GM12878 (cell line): ENCODE measurements around the gene KRTAP10-3.

ENCODE experiments used
- BHLHE40 ChIP-seq, 2 experiments: fragments of 450-650 bp in 1 of 2; IDR thresholded peaks; 2 replicates each; pipeline ENCODE4 v1.6.1; 2011 to 2017; ENCODE audit warnings: low read depth in 2 of 2, borderline replicate concordance in 1 of 2, improper control_type of control experiment in 1 of 2, low read length in 1 of 2, mild to moderate bottlenecking in 1 of 2
- CBX3 ChIP-seq: fragments of 200-600 bp; sonication (generic); IDR thresholded peaks from 2 replicates; pipeline ENCODE4 v1.6.1; 2016; ENCODE audit warnings: low read depth, borderline replicate concordance
- CHD4 ChIP-seq: fragments of 200-600 bp; sonication (generic); IDR thresholded peaks from 2 replicates; pipeline ENCODE4 v1.6.1; 2016; ENCODE audit warnings: mild to moderate bottlenecking
- ESRRA ChIP-seq: IDR thresholded peaks from 2 replicates; pipeline ENCODE4 v1.6.1; 2012; ENCODE audit warnings: mild to moderate bottlenecking, low read length, improper control_type of control experiment
- EZH2 ChIP-seq: IDR thresholded peaks from 2 replicates; pipeline ENCODE4 v1.6.1; 2012; ENCODE audit warnings: low read depth, mild to moderate bottlenecking, control low read depth, inconsistent platforms, low read length, borderline replicate concordance; ENCODE audit not compliant: control insufficient read depth
- IKZF1 ChIP-seq: fragments of 450-650 bp; conservative IDR thresholded peaks from 2 replicates; pipeline ENCODE4 v1.6.1; 2017; ENCODE audit warnings: antibody characterized with exemption, mild to moderate bottlenecking
- MAX ChIP-seq: IDR thresholded peaks from 2 replicates; pipeline ENCODE4 v1.6.1; 2012; ENCODE audit warnings: low read depth, low read length, improper control_type of control experiment
- NRF1 ChIP-seq: conservative IDR thresholded peaks from 2 replicates; pipeline ENCODE4 v1.6.1; 2011; ENCODE audit warnings: mild to moderate bottlenecking, low read depth, low read length, improper control_type of control experiment
- SPI1 ChIP-seq: IDR thresholded peaks from 2 replicates; pipeline ENCODE4 v1.6.1; 2011; ENCODE audit warnings: low read depth, mild to moderate bottlenecking, low read length, moderate library complexity, borderline replicate concordance; ENCODE audit not compliant: insufficient read depth
- SREBF1 ChIP-seq: IDR thresholded peaks from 2 replicates; pipeline ENCODE4 v1.6.1; 2012; ENCODE audit warnings: mild to moderate bottlenecking, low read length
- TCF12 ChIP-seq: IDR thresholded peaks from 2 replicates; pipeline ENCODE4 v1.6.1; 2011; ENCODE audit warnings: low read depth, mild to moderate bottlenecking, low read length
- ZBTB11 ChIP-seq: fragments of 450-650 bp; formaldehyde crosslinking; IDR thresholded peaks from 2 replicates; pipeline ENCODE4 v1.5.0; 2022; ENCODE audit warnings: mild to moderate bottlenecking, missing genetic modification characterization
- TF ChIP-seq, protein P1 (sequence below), 3 experiments: IDR thresholded peaks in 2 of 3; conservative IDR thresholded peaks in 1 of 3; 2 replicates each; pipeline ENCODE4 v1.5.1; 2011; ENCODE audit warnings: low read depth in 3 of 3, low read length in 3 of 3, mild to moderate bottlenecking in 3 of 3, control low read depth in 2 of 3, moderate library complexity in 2 of 3, inconsistent platforms in 1 of 3, mixed read lengths in 1 of 3; ENCODE audit not compliant: control insufficient read depth in 2 of 3, insufficient read depth in 1 of 3; ENCODE audit errors: extremely low read depth in 1 of 3
- TF ChIP-seq, protein P2 (sequence below): IDR thresholded peaks from 2 replicates; pipeline ENCODE4 v1.6.1; 2012; ENCODE audit warnings: low read length, inconsistent platforms

- TF ChIP-seq, protein P1, sequence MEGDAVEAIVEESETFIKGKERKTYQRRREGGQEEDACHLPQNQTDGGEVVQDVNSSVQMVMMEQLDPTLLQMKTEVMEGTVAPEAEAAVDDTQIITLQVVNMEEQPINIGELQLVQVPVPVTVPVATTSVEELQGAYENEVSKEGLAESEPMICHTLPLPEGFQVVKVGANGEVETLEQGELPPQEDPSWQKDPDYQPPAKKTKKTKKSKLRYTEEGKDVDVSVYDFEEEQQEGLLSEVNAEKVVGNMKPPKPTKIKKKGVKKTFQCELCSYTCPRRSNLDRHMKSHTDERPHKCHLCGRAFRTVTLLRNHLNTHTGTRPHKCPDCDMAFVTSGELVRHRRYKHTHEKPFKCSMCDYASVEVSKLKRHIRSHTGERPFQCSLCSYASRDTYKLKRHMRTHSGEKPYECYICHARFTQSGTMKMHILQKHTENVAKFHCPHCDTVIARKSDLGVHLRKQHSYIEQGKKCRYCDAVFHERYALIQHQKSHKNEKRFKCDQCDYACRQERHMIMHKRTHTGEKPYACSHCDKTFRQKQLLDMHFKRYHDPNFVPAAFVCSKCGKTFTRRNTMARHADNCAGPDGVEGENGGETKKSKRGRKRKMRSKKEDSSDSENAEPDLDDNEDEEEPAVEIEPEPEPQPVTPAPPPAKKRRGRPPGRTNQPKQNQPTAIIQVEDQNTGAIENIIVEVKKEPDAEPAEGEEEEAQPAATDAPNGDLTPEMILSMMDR (IDR thresholded peaks at IDR 0.05 in 2 of 3, conservative IDR thresholded peaks at IDR 0.05 in 1 of 3; ENCODE audit: control insufficient read depth in 2 of 3, extremely low read depth in 1 of 3, insufficient read depth in 1 of 3, low read depth in 3 of 3, low read length in 3 of 3), result no peak
- no peak for TF ChIP-seq ESRRA
- TF ChIP-seq CHD4, result no peak
- TF ChIP-seq BHLHE40 (IDR thresholded peaks at IDR 0.05; ENCODE audit: borderline replicate concordance in 1 of 2, low read depth in 2 of 2, low read length in 1 of 2), result no peak
- TF ChIP-seq TCF12, result no peak
- TF ChIP-seq MAX, result no peak
- no peak for TF ChIP-seq ZBTB11
- no peak for TF ChIP-seq EZH2
- TF ChIP-seq SPI1, result no peak
- TF ChIP-seq CBX3, result no peak
- TF ChIP-seq, protein P2, sequence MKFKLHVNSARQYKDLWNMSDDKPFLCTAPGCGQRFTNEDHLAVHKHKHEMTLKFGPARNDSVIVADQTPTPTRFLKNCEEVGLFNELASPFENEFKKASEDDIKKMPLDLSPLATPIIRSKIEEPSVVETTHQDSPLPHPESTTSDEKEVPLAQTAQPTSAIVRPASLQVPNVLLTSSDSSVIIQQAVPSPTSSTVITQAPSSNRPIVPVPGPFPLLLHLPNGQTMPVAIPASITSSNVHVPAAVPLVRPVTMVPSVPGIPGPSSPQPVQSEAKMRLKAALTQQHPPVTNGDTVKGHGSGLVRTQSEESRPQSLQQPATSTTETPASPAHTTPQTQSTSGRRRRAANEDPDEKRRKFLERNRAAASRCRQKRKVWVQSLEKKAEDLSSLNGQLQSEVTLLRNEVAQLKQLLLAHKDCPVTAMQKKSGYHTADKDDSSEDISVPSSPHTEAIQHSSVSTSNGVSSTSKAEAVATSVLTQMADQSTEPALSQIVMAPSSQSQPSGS, result no peak
- no peak for TF ChIP-seq IKZF1
- no peak for TF ChIP-seq NRF1
- TF ChIP-seq SREBF1, result no peak
Observed at GRCh38 chr21:44548381-44548780, 10.2 kb downstream of the KRTAP10-3 start.
